H9 (cell line): Measurements from ENCODE around the gene RIMBP2. TPM values are rescaled to one million over a fixed set of nuclear protein-coding genes. Genes with fewer than 3 reads are reported as not detected.

ENCODE experiments used
- DNase-seq: peaks from one replicate; pipeline ENCODE4 v3.0.0-alpha.2; 2017
- H2AFZ ChIP-seq: one replicate; pipeline ENCODE4 v1.6.1; 2013; ENCODE audit warnings: mild to moderate bottlenecking, low read length, control low read depth, moderate library complexity
- H2AK5ac ChIP-seq: 2 replicates; pipeline ENCODE4 v1.6.1; 2013; ENCODE audit warnings: low read length, control low read depth, mixed read lengths; ENCODE audit not compliant: insufficient read length
- H2BK120ac ChIP-seq: one replicate; pipeline ENCODE4 v1.6.1; 2013; ENCODE audit warnings: low read depth, mild to moderate bottlenecking, low read length, control low read depth, inconsistent platforms; ENCODE audit not compliant: poor library complexity, severe bottlenecking
- H2BK12ac ChIP-seq: 2 replicates; pipeline ENCODE4 v1.6.1; 2013; ENCODE audit warnings: low read length, control low read depth, mixed read lengths, low read depth; ENCODE audit not compliant: insufficient read length
- H2BK15ac ChIP-seq: 2 replicates; pipeline ENCODE4 v1.6.1; 2013; ENCODE audit warnings: low read depth, low read length, control low read depth
- H2BK20ac ChIP-seq: one replicate; pipeline ENCODE4 v1.6.1; 2013; ENCODE audit warnings: low read depth, mild to moderate bottlenecking, low read length, control low read depth, inconsistent platforms; ENCODE audit not compliant: poor library complexity, severe bottlenecking
- H2BK5ac ChIP-seq: 2 replicates; pipeline ENCODE4 v1.6.1; 2013; ENCODE audit warnings: low read length, control low read depth, mixed read lengths; ENCODE audit not compliant: insufficient read length
- H3K14ac ChIP-seq: 2 replicates; pipeline ENCODE4 v1.6.1; 2013; ENCODE audit warnings: low read length, control low read depth; ENCODE audit not compliant: insufficient read depth
- H3K18ac ChIP-seq: 2 replicates; pipeline ENCODE4 v1.6.1; 2013; ENCODE audit warnings: low read depth, mild to moderate bottlenecking, mixed read lengths, low read length, control low read depth; ENCODE audit not compliant: insufficient read length
- H3K23ac ChIP-seq: 2 replicates; pipeline ENCODE4 v1.6.1; 2013; ENCODE audit warnings: low read length, control low read depth, mixed read lengths, low read depth; ENCODE audit not compliant: insufficient read length
- H3K23me2 ChIP-seq: 2 replicates; pipeline ENCODE4 v1.6.1; 2013; ENCODE audit warnings: low read depth, mild to moderate bottlenecking, mixed read lengths, low read length, control low read depth; ENCODE audit not compliant: insufficient read length, poor library complexity, severe bottlenecking
- H3K27ac ChIP-seq: 2 replicates; pipeline ENCODE4 v1.5.1; 2013; ENCODE audit warnings: low read length, control low read depth, mixed read lengths, low read depth; ENCODE audit not compliant: insufficient read length
- H3K27me3 ChIP-seq: 2 replicates; pipeline ENCODE4 v1.6.1; 2013; ENCODE audit warnings: low read length, control low read depth, inconsistent platforms; ENCODE audit not compliant: insufficient read depth
- H3K4ac ChIP-seq: 2 replicates; pipeline ENCODE4 v1.6.1; 2013; ENCODE audit warnings: low read depth, mild to moderate bottlenecking, control low read depth, inconsistent platforms, low read length, moderate library complexity
- H3K4me1 ChIP-seq: 2 replicates; pipeline ENCODE4 v1.6.1; 2013; ENCODE audit warnings: low read length, control low read depth, inconsistent platforms; ENCODE audit not compliant: insufficient read depth
- H3K4me2 ChIP-seq: 2 replicates; pipeline ENCODE4 v1.6.1; 2013; ENCODE audit warnings: low read length, control low read depth, mixed read lengths; ENCODE audit not compliant: insufficient read length, insufficient read depth
- H3K56ac ChIP-seq: 2 replicates; pipeline ENCODE4 v1.6.1; 2013; ENCODE audit warnings: low read depth, mild to moderate bottlenecking, mixed read lengths, low read length, control low read depth; ENCODE audit not compliant: insufficient read length
- H3K79me1 ChIP-seq: 2 replicates; pipeline ENCODE4 v1.6.1; 2013; ENCODE audit warnings: low read depth, mild to moderate bottlenecking, moderate library complexity, low read length, control low read depth, inconsistent platforms; ENCODE audit not compliant: insufficient read depth, poor library complexity, severe bottlenecking
- H3K79me2 ChIP-seq: 2 replicates; pipeline ENCODE4 v1.6.1; 2013; ENCODE audit warnings: low read length, control low read depth, inconsistent platforms; ENCODE audit not compliant: insufficient read depth
- H3K9ac ChIP-seq: 2 replicates; pipeline ENCODE4 v1.6.1; 2013; ENCODE audit warnings: low read length, control low read depth, mixed read lengths; ENCODE audit not compliant: insufficient read length; ENCODE audit errors: extremely low read depth
- H3K9me3 ChIP-seq: one replicate; pipeline ENCODE4 v1.6.1; 2013; ENCODE audit warnings: low read depth, low read length, inconsistent platforms; ENCODE audit not compliant: control insufficient read depth
- H3T11ph ChIP-seq: one replicate; pipeline ENCODE4 v1.6.1; 2013; ENCODE audit warnings: mild to moderate bottlenecking, low read length, control low read depth, inconsistent platforms
- H4K20me1 ChIP-seq: one replicate; pipeline ENCODE4 v1.6.1; 2013; ENCODE audit not compliant: control insufficient read depth, insufficient read length, insufficient read depth
- H4K5ac ChIP-seq: 2 replicates; pipeline ENCODE4 v1.6.1; 2013; ENCODE audit warnings: low read depth, mild to moderate bottlenecking, mixed read lengths, low read length, control low read depth; ENCODE audit not compliant: insufficient read length
- H4K8ac ChIP-seq: replicated peaks from 2 replicates; pipeline ENCODE4 v1.6.1; 2013; ENCODE audit warnings: low read length, control low read depth, mixed read lengths, low read depth; ENCODE audit not compliant: insufficient read length
- H4K91ac ChIP-seq: 2 replicates; pipeline ENCODE4 v1.6.1; 2013; ENCODE audit warnings: low read depth, mild to moderate bottlenecking, moderate library complexity, mixed read lengths, low read length, control low read depth; ENCODE audit not compliant: insufficient read length
- H3K27ac Mint-ChIP-seq, 3 experiments: 2 replicates in 2 of 3; 3 replicates in 1 of 3; pipeline ENCODE4 v1.8.0; 2020 to 2021; ENCODE audit warnings: mixed read lengths in 3 of 3, mild to moderate bottlenecking in 1 of 3, moderate library complexity in 1 of 3
- H3K27me3 Mint-ChIP-seq: 2 replicates; pipeline ENCODE4 v1.8.0; 2021; ENCODE audit warnings: low read depth, mild to moderate bottlenecking, moderate library complexity, mixed read lengths
- H3K36me3 Mint-ChIP-seq, 3 experiments: 2 replicates in 2 of 3; 3 replicates in 1 of 3; pipeline ENCODE4 v1.8.0; 2020 to 2021; ENCODE audit warnings: low read depth in 3 of 3, mixed read lengths in 3 of 3; ENCODE audit not compliant: insufficient read depth in 1 of 3
- H3K4me1 Mint-ChIP-seq, 2 experiments: 2 replicates each; pipeline ENCODE4 v1.8.0; 2020; ENCODE audit warnings: mixed read lengths in 2 of 2
- H3K4me3 Mint-ChIP-seq, 2 experiments: 2 replicates in 1 of 2; 3 replicates in 1 of 2; pipeline ENCODE4 v1.8.0; 2020 to 2021; ENCODE audit warnings: mild to moderate bottlenecking in 2 of 2, mixed read lengths in 2 of 2, moderate library complexity in 1 of 2
- H3K9me3 Mint-ChIP-seq, 2 experiments: 2 replicates in 1 of 2; 3 replicates in 1 of 2; pipeline ENCODE4 v1.8.0; 2020; ENCODE audit warnings: mild to moderate bottlenecking in 2 of 2, mixed read lengths in 2 of 2, moderate library complexity in 1 of 2
- WGBS: extraction: QIAGEN DNeasy Blood & Tissue Kit; methylation state at CpG from one replicate; pipeline ENCODE4 v1.1.7; 2013; ENCODE audit warnings: missing lambda C conversion rate, low lambda C conversion rate, mixed read lengths; ENCODE audit not compliant: insufficient read length; ENCODE audit errors: extremely low coverage; 5-methylcytosine and 5-hydroxymethylcytosine counted together
- total RNA-seq: library from RNA; stranded (reverse); gene quantifications from 2 replicates; pipeline ENCODE4 v1.2.1, GENCODE V29; 2021
- TF ChIP-seq, protein P1 (sequence below): fragments of 200-600 bp; sonication (generic); conservative IDR thresholded peaks from 3 replicates; pipeline ENCODE4 v1.8.0; 2021; ENCODE audit warnings: antibody characterized with exemption, mild to moderate bottlenecking

The RIMBP2 gene
- total RNA-seq, 1 experiment from 2014 or later: 0.70 TPM

- H2AK5ac ChIP-seq: no peak overlapping the region
- no peak for DNase-seq
Observed at GRCh38 chr12:130545475-130545874, 170.6 kb downstream of the RIMBP2 start.

More at GRCh38 chr12:130545475-130545874, 170.6 kb downstream of the RIMBP2 start:
- H4K91ac ChIP-seq: no peak overlapping the region
- WGBS: no CpG with 5 or more reads among the region's 17 CpGs
- no peak overlapping the region for H2BK15ac ChIP-seq
- no peaks in the 10 kb centered on the region for H3K79me2 ChIP-seq
- no peak overlapping the region for H2BK120ac ChIP-seq
- Mint-ChIP-seq H3K4me3 (no peak overlapping the region), H3K27ac (no peak overlapping the region), H3K9me3 (peaks cover under 1 to 13% of the 10 kb centered on the region in 2 experiments; a peak in 4 of 5 replicates), H3K27me3 (peaks cover 13% of the 10 kb centered on the region), H3K4me1 (no peaks in the 10 kb centered on the region), H3K36me3 (no peaks in the 10 kb centered on the region; a peak in 2 of 7 replicates)
- no peak overlapping the region for H3K27ac ChIP-seq
- no peaks in the 10 kb centered on the region for H3K4me1 ChIP-seq
- H3T11ph ChIP-seq: no peak overlapping the region
- H3K23ac ChIP-seq: no peak overlapping the region
- H2BK12ac ChIP-seq: no peak overlapping the region
- TF ChIP-seq, protein P1, sequence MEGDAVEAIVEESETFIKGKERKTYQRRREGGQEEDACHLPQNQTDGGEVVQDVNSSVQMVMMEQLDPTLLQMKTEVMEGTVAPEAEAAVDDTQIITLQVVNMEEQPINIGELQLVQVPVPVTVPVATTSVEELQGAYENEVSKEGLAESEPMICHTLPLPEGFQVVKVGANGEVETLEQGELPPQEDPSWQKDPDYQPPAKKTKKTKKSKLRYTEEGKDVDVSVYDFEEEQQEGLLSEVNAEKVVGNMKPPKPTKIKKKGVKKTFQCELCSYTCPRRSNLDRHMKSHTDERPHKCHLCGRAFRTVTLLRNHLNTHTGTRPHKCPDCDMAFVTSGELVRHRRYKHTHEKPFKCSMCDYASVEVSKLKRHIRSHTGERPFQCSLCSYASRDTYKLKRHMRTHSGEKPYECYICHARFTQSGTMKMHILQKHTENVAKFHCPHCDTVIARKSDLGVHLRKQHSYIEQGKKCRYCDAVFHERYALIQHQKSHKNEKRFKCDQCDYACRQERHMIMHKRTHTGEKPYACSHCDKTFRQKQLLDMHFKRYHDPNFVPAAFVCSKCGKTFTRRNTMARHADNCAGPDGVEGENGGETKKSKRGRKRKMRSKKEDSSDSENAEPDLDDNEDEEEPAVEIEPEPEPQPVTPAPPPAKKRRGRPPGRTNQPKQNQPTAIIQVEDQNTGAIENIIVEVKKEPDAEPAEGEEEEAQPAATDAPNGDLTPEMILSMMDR: no peak
- H3K18ac ChIP-seq: no peak overlapping the region
- no peaks in the 10 kb centered on the region for H4K20me1 ChIP-seq
- no peak overlapping the region for H4K5ac ChIP-seq
- no peaks in the 10 kb centered on the region for H3K23me2 ChIP-seq
- H3K4me2 ChIP-seq: no peak overlapping the region
- no peak overlapping the region for H2AFZ ChIP-seq
- H3K9ac ChIP-seq: no peak overlapping the region
- no peak overlapping the region for H2BK20ac ChIP-seq
- no peak overlapping the region for H2BK5ac ChIP-seq
- no peaks in the 10 kb centered on the region for H3K27me3 ChIP-seq
- no peak overlapping the region for H3K4ac ChIP-seq
- no peak overlapping the region for H4K8ac ChIP-seq
- H3K9me3 ChIP-seq: no peaks in the 10 kb centered on the region
- H3K79me1 ChIP-seq: no peaks in the 10 kb centered on the region
- H3K14ac ChIP-seq: no peak overlapping the region
- H3K56ac ChIP-seq: no peak overlapping the region
